H1 (cell line): ENCODE data around the gene IFT81.

Experiments
- BACH1 ChIP-seq: IDR thresholded peaks from 2 replicates; pipeline ENCODE4 v1.6.1; 2012; ENCODE audit warnings: low read length, improper control_type of control experiment
- CHD2 ChIP-seq: IDR thresholded peaks from 2 replicates; pipeline ENCODE4 v1.6.1; 2012; ENCODE audit warnings: low read length, improper control_type of control experiment
- EZH2 ChIP-seq: fragments of 200-600 bp; sonication (generic); IDR thresholded peaks from 2 replicates; pipeline ENCODE4 v1.7.1; 2012; ENCODE audit warnings: low read depth, mild to moderate bottlenecking, moderate library complexity, low read length, inconsistent platforms; ENCODE audit not compliant: severe bottlenecking
- FOSL1 ChIP-seq: IDR thresholded peaks from 2 replicates; pipeline ENCODE4 v1.6.1; 2011; ENCODE audit warnings: mild to moderate bottlenecking, low read depth, low read length, moderate library complexity; ENCODE audit not compliant: insufficient read depth
- GTF2F1 ChIP-seq: IDR thresholded peaks from 2 replicates; pipeline ENCODE4 v1.6.1; 2012; ENCODE audit warnings: low read depth, low read length, improper control_type of control experiment, borderline replicate concordance
- POLR2A ChIP-seq, 2 experiments: IDR thresholded peaks; 1 replicate in 1 of 2; 2 replicates in 1 of 2; pipeline ENCODE4 v1.6.1; 2011; ENCODE audit warnings: low read depth in 2 of 2, low read length in 2 of 2, mild to moderate bottlenecking in 2 of 2; ENCODE audit errors: control extremely low read depth in 1 of 2
- SUZ12 ChIP-seq: fragments of 200-600 bp; sonication (generic); IDR thresholded peaks from 2 replicates; pipeline ENCODE4 v1.6.1; 2012; ENCODE audit warnings: mild to moderate bottlenecking, inconsistent platforms, low read length, moderate library complexity, mixed read lengths
- TF ChIP-seq, protein P1 (sequence below), 3 experiments: IDR thresholded peaks; 1 replicate in 2 of 3; 2 replicates in 1 of 3; pipeline versions ENCODE4 v1.5.1 to v1.6.1; 2011; ENCODE audit warnings: low read length in 3 of 3, mild to moderate bottlenecking in 3 of 3, inconsistent platforms in 2 of 3, low read depth in 1 of 3, moderate library complexity in 1 of 3; ENCODE audit not compliant: insufficient read depth in 1 of 3; ENCODE audit errors: control extremely low read depth in 1 of 3
- TF ChIP-seq, protein P2 (sequence below): IDR thresholded peaks from 2 replicates; pipeline ENCODE4 v1.6.1; 2012; ENCODE audit warnings: inconsistent platforms

DNA sequence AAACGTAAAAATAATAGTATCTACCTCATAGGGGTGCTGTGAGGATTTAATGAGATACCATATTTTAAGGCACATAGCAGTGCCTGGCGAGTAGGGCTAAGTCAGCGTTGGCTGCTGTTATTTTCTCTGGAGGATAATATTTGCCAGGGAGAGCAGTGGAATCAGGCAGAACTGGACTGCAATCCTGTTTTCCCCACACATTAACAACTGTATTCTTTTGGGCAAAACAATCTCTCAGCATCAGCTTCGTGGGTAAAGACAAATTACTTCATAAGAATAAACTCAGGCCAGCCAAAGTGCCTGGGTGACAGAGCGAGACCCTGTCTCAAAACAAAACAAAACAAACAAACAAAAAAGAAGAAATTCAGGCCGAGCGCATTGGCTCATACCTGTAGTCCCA lies 127.2 kb downstream of the IFT81 start:
- TF ChIP-seq, protein P1, sequence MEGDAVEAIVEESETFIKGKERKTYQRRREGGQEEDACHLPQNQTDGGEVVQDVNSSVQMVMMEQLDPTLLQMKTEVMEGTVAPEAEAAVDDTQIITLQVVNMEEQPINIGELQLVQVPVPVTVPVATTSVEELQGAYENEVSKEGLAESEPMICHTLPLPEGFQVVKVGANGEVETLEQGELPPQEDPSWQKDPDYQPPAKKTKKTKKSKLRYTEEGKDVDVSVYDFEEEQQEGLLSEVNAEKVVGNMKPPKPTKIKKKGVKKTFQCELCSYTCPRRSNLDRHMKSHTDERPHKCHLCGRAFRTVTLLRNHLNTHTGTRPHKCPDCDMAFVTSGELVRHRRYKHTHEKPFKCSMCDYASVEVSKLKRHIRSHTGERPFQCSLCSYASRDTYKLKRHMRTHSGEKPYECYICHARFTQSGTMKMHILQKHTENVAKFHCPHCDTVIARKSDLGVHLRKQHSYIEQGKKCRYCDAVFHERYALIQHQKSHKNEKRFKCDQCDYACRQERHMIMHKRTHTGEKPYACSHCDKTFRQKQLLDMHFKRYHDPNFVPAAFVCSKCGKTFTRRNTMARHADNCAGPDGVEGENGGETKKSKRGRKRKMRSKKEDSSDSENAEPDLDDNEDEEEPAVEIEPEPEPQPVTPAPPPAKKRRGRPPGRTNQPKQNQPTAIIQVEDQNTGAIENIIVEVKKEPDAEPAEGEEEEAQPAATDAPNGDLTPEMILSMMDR (IDR thresholded peaks at IDR 0.05; ENCODE audit: control extremely low read depth in 1 of 3, insufficient read depth in 1 of 3, low read depth in 1 of 3, low read length in 3 of 3): no peak
- no peak for TF ChIP-seq BACH1
- no peak for TF ChIP-seq SUZ12
- TF ChIP-seq CHD2: no peak
- TF ChIP-seq, protein P2, sequence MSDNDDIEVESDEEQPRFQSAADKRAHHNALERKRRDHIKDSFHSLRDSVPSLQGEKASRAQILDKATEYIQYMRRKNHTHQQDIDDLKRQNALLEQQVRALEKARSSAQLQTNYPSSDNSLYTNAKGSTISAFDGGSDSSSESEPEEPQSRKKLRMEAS: no peak
- TF ChIP-seq GTF2F1: no peak
- TF ChIP-seq POLR2A (IDR thresholded peaks at IDR 0.05; ENCODE audit: control extremely low read depth in 1 of 2, low read depth in 2 of 2, low read length in 2 of 2): no peak
- TF ChIP-seq FOSL1: no peak
- TF ChIP-seq EZH2: no peak
